Measurements from ENCODE around the gene CHST11.
"Not testable (repeated sequence)": the region's sequence is repeated elsewhere in the genome, so short reads cannot be mapped to it uniquely, and the experiment has no call there.

CHST11 gene

GRCh38 chr12:104729091-104729490 lies 272.3 kb downstream of the CHST11 start:
- no peak for DNase-seq

- DNase-seq, result no peak
Measured at GRCh38 chr12:104729610-104730446, 273.1 kb downstream of the CHST11 start.

GRCh38 chr12:104730763-104731162 lies 274.0 kb downstream of the CHST11 start:
- DNase-seq, result no peak

GRCh38 chr12:104733717-104734175 lies 277.0 kb downstream of the CHST11 start:
- DNase-seq, result no peak

GRCh38 chr12:104734541-104735095 lies 277.9 kb downstream of the CHST11 start:
- no peak for DNase-seq

- no peak for DNase-seq
Measured at GRCh38 chr12:104735801-104736200, 279.1 kb downstream of the CHST11 start.

- no peak for DNase-seq
Measured at GRCh38 chr12:104736307-104736706, 279.6 kb downstream of the CHST11 start.

GRCh38 chr12:104737113-104737512 lies 280.4 kb downstream of the CHST11 start:
- no peak for DNase-seq

GRCh38 chr12:104737791-104738301 lies 281.1 kb downstream of the CHST11 start:
- peak; percentile 63 for DNase-seq

GRCh38 chr12:104738331-104738730 lies 281.6 kb downstream of the CHST11 start:
- peak; percentile 67 for DNase-seq

- DNase-seq, result no peak
Measured at GRCh38 chr12:104738776-104739642, 282.3 kb downstream of the CHST11 start.

- no peak for DNase-seq
Measured at GRCh38 chr12:104740668-104741067, 283.9 kb downstream of the CHST11 start.

GRCh38 chr12:104741077-104741476 lies 284.3 kb downstream of the CHST11 start:
- no peak for DNase-seq

GRCh38 chr12:104741497-104742367 lies 285.0 kb downstream of the CHST11 start:
- DNase-seq, result no peak

- DNase-seq, result peak; percentile 58
Measured at GRCh38 chr12:104742551-104743201, 285.9 kb downstream of the CHST11 start.

- DNase-seq, result no peak
Measured at GRCh38 chr12:104743202-104743580, 286.4 kb downstream of the CHST11 start.

- DNase-seq, result not testable (repeated sequence)
Measured at GRCh38 chr12:104743753-104744548, 287.2 kb downstream of the CHST11 start.

- DNase-seq, result no peak
Measured at GRCh38 chr12:104746467-104747088, 289.8 kb downstream of the CHST11 start.

- DNase-seq, result no peak
Measured at GRCh38 chr12:104747330-104747729, 290.6 kb downstream of the CHST11 start.

GRCh38 chr12:104747955-104748354 lies 291.2 kb downstream of the CHST11 start:
- no peak for DNase-seq
